Muscle layer of colon (tissue), 2 donors: Measurements from ENCODE around the gene TPX2.
A peak's percentile ranks its signal among the peaks of the same experiment; 100 is the strongest.

ENCODE experiments used
- H3K27ac ChIP-seq: one replicate; pipeline ENCODE4 v1.7.0; 2013; ENCODE audit warnings: low read depth, mild to moderate bottlenecking, low read length, moderate library complexity
- H3K27me3 ChIP-seq, 2 donors: one replicate each; pipeline ENCODE4 v1.7.0; 2013; ENCODE audit warnings: low read length in 2 of 2, mild to moderate bottlenecking in 2 of 2; ENCODE audit not compliant: insufficient read depth in 2 of 2, control insufficient read depth in 1 of 2
- H3K36me3 ChIP-seq: one replicate; pipeline ENCODE4 v1.7.0; 2013; ENCODE audit warnings: mild to moderate bottlenecking, low read length; ENCODE audit not compliant: insufficient read depth
- H3K4me1 ChIP-seq: one replicate; pipeline ENCODE4 v1.7.0; 2013; ENCODE audit warnings: mild to moderate bottlenecking, low read length; ENCODE audit not compliant: insufficient read depth
- H3K4me3 ChIP-seq, 2 donors: one replicate each; pipeline ENCODE4 v1.7.0; 2013; ENCODE audit warnings: low read length in 2 of 2, low read depth in 1 of 2, mild to moderate bottlenecking in 1 of 2, moderate library complexity in 1 of 2
- H3K9ac ChIP-seq: one replicate; pipeline ENCODE4 v1.7.0; 2013; ENCODE audit warnings: low read length
- H3K9me3 ChIP-seq: one replicate; pipeline ENCODE4 v1.7.0; 2013; ENCODE audit warnings: mild to moderate bottlenecking, low read length
- donor health status: abdominal sarcoma.
- donor health status: Adenocarcinoma of cecum.

Gene TPX2

GRCh38 chr20:31738729-31739549 lies at the start of gene TPX2:
Gene TPX2, plus strand, starts transcription at chr20:31739290. Its CDS starts 18,187 bp downstream, at chr20:31757477.
- Histone ChIP-seq H3K36me3 (no peaks in the 10 kb centered on the region), H3K4me3 (peak within 1 kb of the TSS; percentile 70 to 71), H3K9me3 (no peaks in the 10 kb centered on the region), H3K4me1 (peaks cover 4% of the 10 kb centered on the region), H3K27me3 (no peaks in the 10 kb centered on the region), H3K27ac (peak within 1 kb of the TSS; percentile 85), H3K9ac (peak within 1 kb of the TSS; percentile 41)

GRCh38 chr20:31690124-31690666 lies 48.9 kb upstream of the TPX2 start:
- no peak overlapping the region for H3K9ac ChIP-seq
- no peak overlapping the region for H3K4me3 ChIP-seq
- no peaks in the 10 kb centered on the region for H3K4me1 ChIP-seq
- no peak overlapping the region for H3K27ac ChIP-seq
- no peaks in the 10 kb centered on the region for H3K9me3 ChIP-seq
- peaks cover 14% of the 10 kb centered on the region for H3K36me3 ChIP-seq
- H3K27me3 ChIP-seq = no peaks in the 10 kb centered on the region

GRCh38 chr20:31691646-31692275 lies 47.3 kb upstream of the TPX2 start:
- Histone ChIP-seq H3K36me3 (peaks cover 14% of the 10 kb centered on the region), H3K9me3 (no peaks in the 10 kb centered on the region)

GRCh38 chr20:31693402-31693801 lies 45.7 kb upstream of the TPX2 start:
- no peak overlapping the region for H3K4me3 ChIP-seq
- no peaks in the 10 kb centered on the region for H3K27me3 ChIP-seq
- no peaks in the 10 kb centered on the region for H3K4me1 ChIP-seq
- H3K27ac ChIP-seq = no peak overlapping the region
- no peaks in the 10 kb centered on the region for H3K9me3 ChIP-seq
- no peak overlapping the region for H3K9ac ChIP-seq
- peaks cover 9% of the 10 kb centered on the region for H3K36me3 ChIP-seq

More at GRCh38 chr20:31691646-31692275, 47.3 kb upstream of the TPX2 start:
- no peaks in the 10 kb centered on the region for H3K27me3 ChIP-seq
- no peaks in the 10 kb centered on the region for H3K4me1 ChIP-seq
- no peak overlapping the region for H3K27ac ChIP-seq
- no peak overlapping the region for H3K4me3 ChIP-seq
- no peak overlapping the region for H3K9ac ChIP-seq

- Histone ChIP-seq H3K9ac (no peak overlapping the region), H3K4me1 (peaks cover under 1% of the 10 kb centered on the region)
Observed at GRCh38 chr20:31693987-31694661, 45.0 kb upstream of the TPX2 start.

GRCh38 chr20:31694842-31695593 lies 44.1 kb upstream of the TPX2 start:
- Histone ChIP-seq H3K9me3 (no peaks in the 10 kb centered on the region), H3K4me3 (no peak overlapping the region), H3K9ac (no peak overlapping the region), H3K4me1 (peaks cover 9% of the 10 kb centered on the region), H3K27ac (no peak overlapping the region), H3K27me3 (no peaks in the 10 kb centered on the region), H3K36me3 (peaks cover 3% of the 10 kb centered on the region)

More at GRCh38 chr20:31693987-31694661, 45.0 kb upstream of the TPX2 start:
- Histone ChIP-seq H3K27ac (no peak overlapping the region), H3K27me3 (no peaks in the 10 kb centered on the region), H3K4me3 (no peak overlapping the region), H3K36me3 (peaks cover 3% of the 10 kb centered on the region), H3K9me3 (no peaks in the 10 kb centered on the region)

GRCh38 chr20:31695849-31696804 lies 43.0 kb upstream of the TPX2 start:
- Histone ChIP-seq H3K9ac (no peak overlapping the region), H3K4me1 (peaks cover 16% of the 10 kb centered on the region), H3K27me3 (no peaks in the 10 kb centered on the region), H3K9me3 (no peaks in the 10 kb centered on the region), H3K36me3 (peaks cover 3% of the 10 kb centered on the region), H3K27ac (no peak overlapping the region), H3K4me3 (no peak overlapping the region)

GRCh38 chr20:31698243-31698802 lies 40.8 kb upstream of the TPX2 start:
- H3K4me1 ChIP-seq = peaks cover 16% of the 10 kb centered on the region
- no peaks in the 10 kb centered on the region for H3K9me3 ChIP-seq
- H3K9ac ChIP-seq = no peak overlapping the region
- peak overlapping the region; percentile 61 for H3K27ac ChIP-seq
- H3K4me3 ChIP-seq = no peak overlapping the region
- no peaks in the 10 kb centered on the region for H3K36me3 ChIP-seq
- H3K27me3 ChIP-seq = no peaks in the 10 kb centered on the region

GRCh38 chr20:31698803-31699718 lies 40.0 kb upstream of the TPX2 start:
- Histone ChIP-seq H3K4me1 (peaks cover 16% of the 10 kb centered on the region), H3K9me3 (no peaks in the 10 kb centered on the region), H3K27me3 (no peaks in the 10 kb centered on the region), H3K36me3 (no peaks in the 10 kb centered on the region), H3K27ac (peak overlapping the region; percentile 61), H3K4me3 (peak overlapping the region in 1 of 2 donors; percentile 4), H3K9ac (no peak overlapping the region)
